Mesothelial cell of epicardium (in vitro differentiated cells): ENCODE measurements around the gene GRID2. TPM values are rescaled to one million over a fixed set of nuclear protein-coding genes. Genes with fewer than 3 reads are reported as not detected.

Experiments
- DNase-seq, 2 experiments: peaks; one replicate each; pipeline ENCODE4 v3.0.0; 2021; ENCODE audit warnings: low spot score in 2 of 2; ENCODE audit not compliant: unreplicated experiment in 2 of 2
- H3K27ac Mint-ChIP-seq: 2 replicates; pipeline ENCODE4 v1.8.0; 2021; ENCODE audit warnings: mixed read lengths
- H3K27me3 Mint-ChIP-seq: 2 replicates; pipeline ENCODE4 v1.8.0; 2021; ENCODE audit warnings: low read depth, mixed read lengths
- H3K36me3 Mint-ChIP-seq: 2 replicates; pipeline ENCODE4 v1.8.0; 2021; ENCODE audit warnings: mixed read lengths
- H3K4me1 Mint-ChIP-seq: 2 replicates; pipeline ENCODE4 v1.8.0; 2021; ENCODE audit warnings: mixed read lengths
- H3K4me3 Mint-ChIP-seq: 2 replicates; pipeline ENCODE4 v1.8.0; 2021; ENCODE audit warnings: mild to moderate bottlenecking, moderate library complexity, mixed read lengths
- H3K9me3 Mint-ChIP-seq: 2 replicates; pipeline ENCODE4 v1.8.0; 2021; ENCODE audit warnings: mixed read lengths
- total RNA-seq: library from RNA; stranded (reverse); gene quantifications from 3 replicates; pipeline ENCODE4 v1.2.1, GENCODE V29; 2021
- TF ChIP-seq, protein P1 (sequence below): fragments of 200-600 bp; sonication (generic); IDR thresholded peaks from one replicate; pipeline ENCODE4 v1.5.0; 2021; ENCODE audit warnings: antibody characterized with exemption; ENCODE audit not compliant: unreplicated experiment

GRID2 gene
- total RNA-seq, 1 donor from 2014 or later: 3.1 TPM

DNA sequence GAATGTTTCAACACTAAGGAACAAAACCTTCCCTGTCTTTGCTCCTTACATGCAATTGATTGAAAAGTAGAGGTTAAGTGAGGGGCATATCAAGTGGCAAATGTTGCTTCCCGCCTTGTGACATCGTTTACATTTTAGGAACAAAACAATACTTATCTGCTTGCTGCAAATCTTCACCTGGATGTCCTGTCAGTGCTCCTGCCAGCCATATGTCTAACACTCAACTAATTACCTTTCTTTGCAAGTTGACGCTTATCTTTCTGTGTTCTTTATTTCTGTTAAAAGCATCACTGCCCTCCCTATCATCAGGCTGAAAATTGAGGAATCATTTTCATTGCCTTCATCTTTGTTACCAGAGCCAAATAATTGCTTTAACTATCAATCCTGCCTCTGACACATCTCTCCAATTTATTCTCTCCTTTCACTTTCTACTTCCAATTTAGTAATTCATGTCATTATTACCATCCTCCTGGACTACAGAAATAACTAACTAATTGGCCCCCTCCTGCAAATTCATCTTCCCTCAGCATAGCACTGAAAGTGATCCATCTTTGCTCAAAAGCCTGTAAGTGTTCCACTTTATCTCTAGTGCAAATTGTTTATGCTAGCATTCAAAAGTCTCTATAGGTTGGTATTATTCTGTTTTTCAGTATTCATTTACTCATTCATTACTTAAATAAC, 1226.1 kb downstream of the GRID2 start:
- Mint-ChIP-seq H3K27me3 (no peaks in the 10 kb centered on the region), H3K4me3 (no peak overlapping the region), H3K36me3 (no peaks in the 10 kb centered on the region), H3K27ac (no peak overlapping the region), H3K4me1 (no peaks in the 10 kb centered on the region), H3K9me3 (no peaks in the 10 kb centered on the region)
- TF ChIP-seq, protein P1, sequence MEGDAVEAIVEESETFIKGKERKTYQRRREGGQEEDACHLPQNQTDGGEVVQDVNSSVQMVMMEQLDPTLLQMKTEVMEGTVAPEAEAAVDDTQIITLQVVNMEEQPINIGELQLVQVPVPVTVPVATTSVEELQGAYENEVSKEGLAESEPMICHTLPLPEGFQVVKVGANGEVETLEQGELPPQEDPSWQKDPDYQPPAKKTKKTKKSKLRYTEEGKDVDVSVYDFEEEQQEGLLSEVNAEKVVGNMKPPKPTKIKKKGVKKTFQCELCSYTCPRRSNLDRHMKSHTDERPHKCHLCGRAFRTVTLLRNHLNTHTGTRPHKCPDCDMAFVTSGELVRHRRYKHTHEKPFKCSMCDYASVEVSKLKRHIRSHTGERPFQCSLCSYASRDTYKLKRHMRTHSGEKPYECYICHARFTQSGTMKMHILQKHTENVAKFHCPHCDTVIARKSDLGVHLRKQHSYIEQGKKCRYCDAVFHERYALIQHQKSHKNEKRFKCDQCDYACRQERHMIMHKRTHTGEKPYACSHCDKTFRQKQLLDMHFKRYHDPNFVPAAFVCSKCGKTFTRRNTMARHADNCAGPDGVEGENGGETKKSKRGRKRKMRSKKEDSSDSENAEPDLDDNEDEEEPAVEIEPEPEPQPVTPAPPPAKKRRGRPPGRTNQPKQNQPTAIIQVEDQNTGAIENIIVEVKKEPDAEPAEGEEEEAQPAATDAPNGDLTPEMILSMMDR: no peak
- DNase-seq: no peak

DNA sequence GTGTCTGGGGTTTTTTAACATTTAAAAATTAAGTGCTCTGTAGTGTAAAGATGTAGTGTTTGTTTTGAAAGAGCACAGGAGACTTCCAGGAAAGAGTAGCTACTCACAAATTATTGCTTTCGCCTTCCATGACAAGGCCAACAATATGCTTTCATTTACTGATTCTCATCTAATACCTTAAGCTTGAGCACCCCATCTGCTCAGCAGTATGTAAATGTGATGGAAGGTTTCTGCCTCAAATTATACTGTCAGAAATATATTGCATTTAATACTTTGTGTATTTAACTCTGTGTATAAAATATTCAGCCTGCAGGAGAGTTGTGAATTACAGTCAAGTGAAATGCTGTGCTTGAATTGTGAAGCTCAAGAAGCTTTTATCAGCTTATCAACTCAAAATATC, 1228.5 kb downstream of the GRID2 start:
- H3K27ac Mint-ChIP-seq: no peak overlapping the region
- TF ChIP-seq, protein P1: no peak
- H3K27me3 Mint-ChIP-seq: no peaks in the 10 kb centered on the region
- no peak for DNase-seq
- no peaks in the 10 kb centered on the region for H3K36me3 Mint-ChIP-seq
- H3K9me3 Mint-ChIP-seq: no peaks in the 10 kb centered on the region
- H3K4me1 Mint-ChIP-seq: no peaks in the 10 kb centered on the region
- no peak overlapping the region for H3K4me3 Mint-ChIP-seq

DNA sequence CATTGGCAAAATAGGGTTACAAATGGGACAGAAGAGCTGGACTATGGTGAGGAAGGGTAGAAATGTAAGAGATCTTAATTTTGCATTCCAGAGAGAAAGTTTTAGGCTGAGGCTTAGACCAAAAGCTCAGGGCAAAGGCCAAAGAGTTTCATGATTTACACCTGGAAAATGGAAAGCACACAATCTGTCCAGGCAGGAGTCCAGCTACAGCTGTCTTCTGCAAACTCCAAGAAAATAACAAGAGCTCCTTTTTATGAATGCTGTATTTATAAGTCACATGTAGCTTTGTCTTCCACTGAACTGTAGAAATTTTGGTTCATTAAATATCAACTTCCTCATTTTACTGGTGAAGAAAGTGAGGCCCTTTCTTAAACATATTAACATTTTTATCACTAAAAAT, 1236.8 kb downstream of the GRID2 start:
- DNase-seq: no peak
- TF ChIP-seq, protein P1: no peak
- H3K4me1 Mint-ChIP-seq: no peaks in the 10 kb centered on the region
- H3K27ac Mint-ChIP-seq: no peak overlapping the region
- peaks cover 7% of the 10 kb centered on the region for H3K9me3 Mint-ChIP-seq
- no peak overlapping the region for H3K4me3 Mint-ChIP-seq
- H3K36me3 Mint-ChIP-seq: no peaks in the 10 kb centered on the region
- H3K27me3 Mint-ChIP-seq: no peaks in the 10 kb centered on the region

DNA sequence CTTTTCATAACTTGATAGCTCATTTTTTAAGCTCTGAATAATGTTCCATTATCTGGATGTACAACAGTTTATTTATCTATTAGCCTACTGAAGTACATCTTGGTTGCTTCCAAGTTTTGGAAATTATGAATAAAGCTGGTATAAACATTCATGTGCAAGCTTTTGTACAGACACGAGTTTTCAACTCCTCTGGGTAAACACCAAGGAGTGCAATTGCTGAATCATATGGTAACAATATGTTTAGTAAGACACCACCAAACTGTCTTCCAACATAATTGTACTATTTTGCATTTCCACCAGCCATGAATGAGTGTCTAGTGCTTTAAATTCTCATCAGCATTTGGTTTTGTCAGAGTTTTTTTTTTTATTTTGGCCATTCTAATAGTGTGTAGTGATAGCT, 1258.1 kb downstream of the GRID2 start:
- no peak for DNase-seq
- Mint-ChIP-seq H3K4me3 (no peak overlapping the region), H3K36me3 (no peaks in the 10 kb centered on the region), H3K4me1 (no peaks in the 10 kb centered on the region), H3K27ac (no peak overlapping the region), H3K9me3 (peaks cover 27% of the 10 kb centered on the region), H3K27me3 (no peaks in the 10 kb centered on the region)
- TF ChIP-seq, protein P1: no peak

DNA sequence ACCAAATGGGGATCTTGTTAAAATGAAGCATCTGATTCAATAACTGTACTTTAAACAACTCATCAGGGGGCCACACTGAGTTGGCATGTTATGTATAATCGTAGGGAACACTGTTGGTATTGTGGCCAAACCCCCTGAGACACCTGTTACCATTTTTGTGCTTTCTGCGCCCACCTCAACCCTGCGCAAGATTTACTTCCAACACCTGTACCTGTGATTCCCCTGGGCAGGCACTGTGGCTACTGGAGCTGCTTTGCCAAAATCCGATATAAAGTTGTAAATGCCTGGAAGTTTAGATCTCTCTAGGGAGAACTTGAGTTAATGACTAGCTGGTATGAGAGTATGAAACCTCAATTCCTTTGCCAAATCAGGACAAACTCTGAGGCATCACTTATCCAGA, 1265.0 kb downstream of the GRID2 start:
- Mint-ChIP-seq H3K27ac (no peak overlapping the region), H3K9me3 (no peaks in the 10 kb centered on the region), H3K4me1 (no peaks in the 10 kb centered on the region), H3K27me3 (peaks cover 2% of the 10 kb centered on the region), H3K4me3 (no peak overlapping the region), H3K36me3 (no peaks in the 10 kb centered on the region)
- DNase-seq: no peak
- TF ChIP-seq, protein P1: no peak

DNA sequence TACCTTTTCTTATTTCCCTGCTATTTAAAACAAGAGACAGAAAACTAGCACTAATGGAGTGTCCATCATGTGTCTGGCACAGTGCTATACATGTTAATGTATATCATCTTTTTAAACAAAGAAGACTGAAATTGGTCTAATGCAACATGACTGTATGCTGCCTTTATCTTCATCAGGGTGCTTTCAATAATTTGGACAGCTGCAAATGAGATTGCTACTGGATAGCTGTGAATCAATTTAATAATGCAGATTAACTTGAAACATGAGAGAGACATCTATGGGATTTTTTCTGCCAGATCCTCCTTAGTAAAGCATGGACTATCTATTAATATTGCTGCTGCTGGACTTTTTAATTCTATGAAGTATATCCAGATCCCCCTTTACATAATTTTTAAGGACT, 1269.5 kb downstream of the GRID2 start:
- TF ChIP-seq, protein P1: no peak
- no peaks in the 10 kb centered on the region for H3K36me3 Mint-ChIP-seq
- no peak overlapping the region for H3K4me3 Mint-ChIP-seq
- H3K27ac Mint-ChIP-seq: no peak overlapping the region
- no peaks in the 10 kb centered on the region for H3K9me3 Mint-ChIP-seq
- H3K27me3 Mint-ChIP-seq: peaks cover 2% of the 10 kb centered on the region
- DNase-seq: no peak
- H3K4me1 Mint-ChIP-seq: no peaks in the 10 kb centered on the region
